Fibroblast of skin of right quadriceps (primary cell): ENCODE results near the gene TCAF1.

ENCODE experiments used
- DNase-seq: peaks from one replicate; pipeline ENCODE4 v3.0.0-alpha.2; 2013

Gene TCAF1, protein sequence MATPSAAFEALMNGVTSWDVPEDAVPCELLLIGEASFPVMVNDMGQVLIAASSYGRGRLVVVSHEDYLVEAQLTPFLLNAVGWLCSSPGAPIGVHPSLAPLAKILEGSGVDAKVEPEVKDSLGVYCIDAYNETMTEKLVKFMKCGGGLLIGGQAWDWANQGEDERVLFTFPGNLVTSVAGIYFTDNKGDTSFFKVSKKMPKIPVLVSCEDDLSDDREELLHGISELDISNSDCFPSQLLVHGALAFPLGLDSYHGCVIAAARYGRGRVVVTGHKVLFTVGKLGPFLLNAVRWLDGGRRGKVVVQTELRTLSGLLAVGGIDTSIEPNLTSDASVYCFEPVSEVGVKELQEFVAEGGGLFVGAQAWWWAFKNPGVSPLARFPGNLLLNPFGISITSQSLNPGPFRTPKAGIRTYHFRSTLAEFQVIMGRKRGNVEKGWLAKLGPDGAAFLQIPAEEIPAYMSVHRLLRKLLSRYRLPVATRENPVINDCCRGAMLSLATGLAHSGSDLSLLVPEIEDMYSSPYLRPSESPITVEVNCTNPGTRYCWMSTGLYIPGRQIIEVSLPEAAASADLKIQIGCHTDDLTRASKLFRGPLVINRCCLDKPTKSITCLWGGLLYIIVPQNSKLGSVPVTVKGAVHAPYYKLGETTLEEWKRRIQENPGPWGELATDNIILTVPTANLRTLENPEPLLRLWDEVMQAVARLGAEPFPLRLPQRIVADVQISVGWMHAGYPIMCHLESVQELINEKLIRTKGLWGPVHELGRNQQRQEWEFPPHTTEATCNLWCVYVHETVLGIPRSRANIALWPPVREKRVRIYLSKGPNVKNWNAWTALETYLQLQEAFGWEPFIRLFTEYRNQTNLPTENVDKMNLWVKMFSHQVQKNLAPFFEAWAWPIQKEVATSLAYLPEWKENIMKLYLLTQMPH

DNA sequence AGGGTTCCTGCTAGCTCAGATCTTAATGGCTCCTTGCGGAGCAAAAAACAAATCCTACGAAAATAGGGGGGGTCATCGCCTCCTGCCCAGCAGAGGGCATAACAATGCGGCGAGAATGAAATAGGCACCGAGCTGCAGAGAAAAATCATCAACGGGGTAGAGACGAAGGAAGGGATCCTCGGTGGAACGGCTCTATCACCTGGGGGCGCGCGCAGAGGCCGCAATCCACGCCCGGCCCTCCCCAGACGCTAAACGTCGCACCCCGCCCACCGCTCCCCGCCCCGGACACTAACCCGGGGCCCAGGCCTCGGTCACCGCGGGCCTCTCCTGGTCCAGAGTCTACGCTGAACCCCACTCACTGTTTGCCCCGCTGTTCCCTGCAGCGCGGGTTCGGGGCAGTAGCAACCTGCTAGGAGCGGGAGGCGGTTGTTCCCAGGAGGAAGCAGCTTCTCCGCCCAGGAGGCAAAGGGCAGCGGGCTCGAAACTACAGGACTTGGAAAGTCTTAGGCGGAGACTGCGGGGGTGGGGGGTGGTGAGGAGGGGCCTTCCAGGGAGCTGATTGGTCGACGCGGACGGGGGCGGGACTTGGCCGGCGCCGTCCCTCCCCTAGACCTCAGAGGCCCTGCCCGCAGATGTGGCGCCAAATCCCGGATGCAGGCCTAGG, at the start of gene TCAF1:
TSS of gene TCAF1 (minus strand) at position 509 of the 664 bp plus-strand sequence. CDS start 25,568 bp downstream, outside the sequence.
- peak; percentile 93 for DNase-seq

DNA sequence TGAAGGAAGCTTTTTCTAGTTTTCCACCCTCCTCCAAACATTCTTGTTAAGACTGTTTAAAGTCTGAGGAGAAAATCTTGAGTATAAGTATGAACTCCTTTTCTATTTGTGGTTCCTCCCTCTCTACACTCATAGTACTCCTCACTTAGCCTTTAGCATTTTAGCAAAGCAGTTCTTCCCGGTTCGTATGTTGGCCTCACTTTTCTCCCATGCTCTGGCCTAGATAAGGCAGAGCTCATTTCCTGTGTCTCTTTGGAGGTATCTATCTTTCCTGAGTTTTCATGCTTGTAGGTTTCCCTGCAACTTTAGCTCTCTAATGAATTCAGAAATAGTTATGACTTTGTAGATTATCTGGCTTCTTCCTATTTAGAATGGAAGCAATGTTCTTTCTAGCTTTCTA, 46.8 kb upstream of the TCAF1 start:
- DNase-seq, result no peak

DNA sequence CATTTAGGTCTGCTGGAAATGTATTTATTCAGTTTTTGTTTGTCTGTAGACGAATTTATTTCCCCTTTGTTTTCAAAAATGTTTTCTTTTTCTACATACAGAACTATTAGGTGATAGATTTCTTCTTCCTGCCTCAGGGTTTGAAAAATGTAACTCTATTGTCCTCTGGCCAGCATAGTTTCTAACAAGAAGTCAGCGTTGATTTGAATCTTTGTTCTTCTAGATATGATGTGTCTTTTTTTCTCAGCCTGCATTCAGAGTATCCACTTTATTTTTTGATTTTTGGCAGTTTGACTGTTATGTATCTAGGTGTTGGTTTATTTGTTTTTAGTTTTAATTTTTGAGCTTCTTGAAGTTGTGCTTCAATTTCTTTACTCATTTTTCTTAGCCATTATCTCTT, 45.1 kb upstream of the TCAF1 start:
- DNase-seq, result no peak

DNA sequence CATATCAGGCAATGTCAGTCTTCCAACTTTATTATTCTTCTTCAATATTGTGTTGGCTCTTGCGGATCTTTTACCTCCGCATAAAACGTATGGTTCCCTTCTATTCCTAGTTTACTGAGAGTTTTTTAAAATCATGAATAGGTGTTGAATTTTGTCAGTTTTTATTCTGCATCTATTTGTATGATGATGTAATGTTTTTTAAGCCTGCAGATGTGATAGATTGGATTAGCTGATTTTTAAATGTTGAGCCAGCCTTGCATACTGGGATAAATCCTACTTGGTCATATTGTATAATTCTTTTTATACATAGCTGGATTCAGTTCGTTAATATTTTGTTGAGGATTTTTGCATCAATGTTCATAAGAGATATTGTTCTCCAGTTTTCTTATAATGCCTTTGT, 43.4 kb upstream of the TCAF1 start:
- no peak for DNase-seq

DNA sequence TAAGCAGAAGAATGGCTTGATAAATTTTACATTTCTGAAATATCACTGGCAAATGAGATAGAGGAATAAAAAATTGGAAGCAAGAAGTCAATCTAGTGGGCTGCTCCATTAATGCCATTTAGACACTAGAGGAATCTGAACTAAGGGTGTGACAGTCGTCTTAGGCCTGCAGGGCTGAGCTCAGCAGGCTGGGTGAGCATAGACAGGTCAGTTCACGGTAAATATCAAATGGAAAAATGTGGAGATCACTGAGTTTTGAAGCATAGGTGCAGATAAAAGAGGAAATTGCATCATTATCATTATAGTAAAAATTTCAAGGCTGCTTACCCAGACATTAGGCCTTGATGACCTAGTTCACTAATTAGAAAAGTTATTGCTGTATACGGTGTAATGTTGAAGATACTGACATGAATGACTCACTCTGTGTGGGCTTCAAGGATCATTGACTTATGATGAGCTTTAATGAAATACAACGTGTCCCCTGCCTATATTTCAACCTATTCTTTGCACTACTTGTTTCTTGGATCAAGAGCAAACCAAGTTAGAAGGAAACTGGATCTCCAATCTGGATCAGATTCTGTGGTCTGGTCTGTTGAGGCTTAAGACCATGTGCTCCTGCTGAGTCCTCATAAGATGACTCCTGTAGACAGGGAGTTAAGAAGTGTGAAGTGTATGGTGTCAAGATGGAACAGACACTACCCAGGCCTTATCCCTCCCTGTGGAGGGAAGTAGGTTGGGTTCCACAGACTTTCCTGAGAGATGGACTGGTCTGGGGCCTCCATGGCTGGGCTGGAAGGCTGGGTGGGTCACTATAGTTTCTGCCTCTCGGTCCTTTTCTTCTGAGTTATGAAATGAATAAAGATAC, 36.6 kb upstream of the TCAF1 start:
- no peak for DNase-seq

DNA sequence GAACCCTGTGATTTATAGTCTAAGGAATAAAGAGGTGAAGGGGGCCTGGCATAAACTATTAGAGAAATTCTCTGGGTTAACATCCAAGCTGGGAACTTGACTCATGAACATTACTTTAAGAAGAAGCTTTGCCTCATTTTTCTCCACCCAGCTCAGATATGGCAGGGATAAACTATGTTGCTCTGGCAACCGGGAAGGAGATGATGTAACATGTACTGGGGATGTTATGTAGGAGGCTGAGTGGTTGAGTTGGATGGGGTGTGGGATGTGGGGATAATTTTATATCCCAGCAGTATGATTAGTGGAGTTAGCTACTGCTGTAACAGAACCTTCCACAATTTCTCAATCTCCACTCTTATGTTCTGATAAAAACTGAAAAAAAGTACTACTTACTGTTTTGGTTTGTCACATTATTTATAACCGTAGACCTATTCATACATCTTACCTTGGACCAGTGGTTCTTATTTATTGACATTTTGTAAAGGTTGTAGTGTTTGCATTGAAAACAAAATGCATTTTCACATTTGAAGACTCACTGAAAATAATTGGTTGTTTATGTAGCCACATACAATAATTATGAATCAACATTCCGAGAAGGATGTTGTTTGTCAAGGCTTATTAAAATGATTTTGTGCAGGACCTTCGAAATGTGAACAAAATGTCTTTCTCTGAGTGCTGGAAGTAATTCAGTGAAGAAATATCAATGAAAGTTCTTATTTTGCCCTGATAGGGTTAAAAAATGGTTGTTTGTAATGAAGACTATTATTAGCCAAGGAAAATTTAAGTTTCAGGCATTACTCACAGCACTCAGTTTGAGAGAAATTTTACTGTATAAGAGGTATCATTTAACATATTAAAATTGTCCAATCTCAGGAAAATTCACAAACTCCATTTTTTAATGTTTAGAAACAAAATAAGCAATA, 34.4 kb upstream of the TCAF1 start:
- peak; percentile 63 for DNase-seq

DNA sequence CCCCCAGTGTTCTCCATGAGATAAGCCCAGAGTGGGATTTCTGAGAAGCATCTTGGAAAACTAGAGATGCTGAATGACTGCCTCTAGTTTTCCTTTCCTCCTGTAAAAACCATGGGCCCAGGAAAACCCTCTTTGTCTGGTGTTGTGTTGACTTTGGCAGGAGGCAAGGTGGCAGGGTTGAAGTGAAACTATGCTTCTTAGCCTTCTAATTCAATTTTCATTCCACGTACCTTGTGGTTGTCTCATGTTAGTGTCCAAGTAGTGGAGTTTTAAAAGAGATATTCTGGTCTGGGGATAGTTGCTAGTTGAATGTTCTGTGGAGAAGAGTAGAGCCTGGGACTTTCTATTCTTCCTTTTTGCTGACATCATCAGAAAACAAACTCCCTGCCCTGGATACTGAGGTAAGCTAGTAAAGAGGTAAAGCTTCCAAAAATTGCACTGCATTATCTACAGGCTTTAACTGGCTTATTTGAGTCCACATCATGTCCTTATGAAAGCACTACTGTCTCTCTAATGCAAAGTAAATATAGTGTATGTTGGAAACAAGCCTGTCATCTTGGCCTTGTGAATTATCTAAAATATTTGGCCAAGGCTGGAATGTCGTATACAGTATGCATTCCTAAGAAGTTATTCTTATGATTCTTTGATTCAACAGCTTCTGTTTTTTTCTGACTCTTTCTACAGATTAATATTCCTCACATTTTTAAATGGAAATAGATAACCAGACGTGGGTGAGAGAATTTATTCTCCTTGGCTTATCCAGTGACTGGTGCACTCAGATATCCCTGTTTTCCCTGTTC, 32.8 kb upstream of the TCAF1 start, which contains the start of gene OR2F2:
TSS of gene OR2F2 (plus strand) at position 708 of the 800 bp plus-strand sequence. CDS start at position 708, 0 bp downstream.
- peak; percentile 53 for DNase-seq

DNA sequence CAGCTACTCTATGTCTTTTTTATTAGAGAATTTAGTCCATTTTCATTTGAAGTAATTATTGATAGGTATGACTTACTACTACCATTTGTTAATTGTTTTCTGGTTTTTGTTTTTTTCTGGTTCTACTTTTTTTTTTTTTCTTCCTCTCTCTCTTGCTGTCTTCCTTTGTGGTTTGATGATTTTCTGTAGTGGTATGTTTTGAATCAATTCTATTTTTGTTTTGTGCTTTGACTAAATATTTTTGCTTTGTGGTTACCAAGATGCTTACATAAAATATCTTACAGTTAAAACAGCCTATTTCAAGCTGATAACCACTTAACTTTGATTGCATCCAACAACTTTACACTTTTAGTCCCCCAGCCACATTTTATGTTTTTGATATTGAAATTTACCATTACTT, 29.8 kb upstream of the TCAF1 start:
- no peak for DNase-seq

DNA sequence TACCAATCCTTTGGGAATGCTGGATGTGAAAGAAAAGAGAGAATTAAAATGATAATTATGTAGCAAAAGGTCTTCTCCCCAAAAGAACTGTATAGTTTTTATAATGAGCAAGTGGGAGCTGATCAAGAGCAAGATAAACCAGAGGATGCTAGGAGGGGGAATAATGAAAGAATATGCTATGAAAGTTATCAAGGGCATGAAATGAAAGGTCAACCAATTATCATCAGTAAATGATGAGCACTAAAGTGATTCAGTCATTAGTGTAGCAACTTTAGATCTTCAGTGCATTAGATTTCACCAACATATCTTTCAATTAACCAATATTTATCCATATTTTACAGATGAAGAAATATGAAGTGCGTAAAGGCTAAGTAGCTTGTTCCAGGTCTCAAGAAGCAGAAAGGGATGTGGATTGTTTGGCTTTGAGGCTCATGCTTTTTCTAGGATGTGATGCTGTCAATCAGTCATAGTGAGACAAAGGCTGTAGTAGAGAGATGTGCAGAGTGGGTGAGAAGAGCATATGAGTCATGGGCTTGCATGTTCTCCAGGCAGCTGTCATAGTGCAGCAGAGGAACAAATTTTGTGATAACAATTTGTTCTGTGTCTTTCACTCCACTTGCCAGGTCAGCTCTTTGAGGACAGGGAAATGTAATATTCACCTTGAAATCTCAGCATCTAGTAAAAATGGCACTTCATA, 27.4 kb upstream of the TCAF1 start:
- no peak for DNase-seq

DNA sequence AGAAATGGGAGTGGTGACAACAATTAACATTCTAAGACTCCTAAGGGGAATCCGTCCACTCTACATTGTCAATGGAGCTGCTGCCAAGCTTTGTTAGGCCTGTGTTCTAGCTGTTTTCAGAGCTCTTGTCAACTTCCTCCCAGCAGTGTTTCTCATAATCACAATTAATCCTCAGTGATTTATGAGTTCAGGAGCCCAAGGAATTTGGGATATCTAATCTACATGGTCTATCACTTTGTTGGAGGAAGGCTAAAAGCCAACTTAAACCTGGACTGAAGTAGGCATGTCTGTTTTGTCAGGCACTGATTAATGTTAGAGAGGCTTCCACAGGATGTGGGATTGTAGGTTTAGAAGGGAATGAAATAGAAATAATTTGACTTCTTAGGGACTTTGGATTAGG, 22.9 kb upstream of the TCAF1 start:
- DNase-seq, result no peak

DNA sequence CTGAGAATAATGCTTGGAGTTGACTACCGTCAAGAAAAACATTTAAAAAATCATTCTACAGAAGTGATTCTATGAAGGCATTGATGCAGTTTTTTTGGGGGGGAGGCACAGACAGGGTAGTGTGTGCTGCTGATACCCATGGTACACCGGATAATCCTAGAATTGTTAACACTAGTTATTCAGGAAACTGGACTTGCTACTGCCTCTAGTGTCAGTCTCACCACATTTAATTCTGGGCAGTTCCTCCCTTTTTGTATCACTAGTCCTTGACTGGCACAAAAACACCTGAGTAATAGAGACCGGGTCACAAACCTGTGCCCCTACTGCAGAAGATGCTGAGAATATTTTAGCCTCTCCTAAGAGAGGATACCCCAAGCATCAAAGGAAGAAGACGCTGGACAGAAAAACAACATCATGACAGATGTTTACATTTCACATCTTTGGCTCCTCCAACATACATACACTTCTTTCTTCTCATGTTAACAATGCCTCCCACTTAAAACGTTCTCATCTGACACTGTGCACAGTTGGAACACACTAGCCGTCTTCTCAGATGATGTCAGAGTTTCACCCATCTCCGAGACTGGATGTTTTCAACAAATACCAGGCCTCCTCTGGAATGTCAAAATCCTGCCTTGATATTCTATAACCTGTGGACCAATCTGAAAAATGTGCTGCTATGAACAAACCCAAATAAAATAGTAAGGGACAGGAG, 13.1 kb upstream of the TCAF1 start:
- no peak for DNase-seq

DNA sequence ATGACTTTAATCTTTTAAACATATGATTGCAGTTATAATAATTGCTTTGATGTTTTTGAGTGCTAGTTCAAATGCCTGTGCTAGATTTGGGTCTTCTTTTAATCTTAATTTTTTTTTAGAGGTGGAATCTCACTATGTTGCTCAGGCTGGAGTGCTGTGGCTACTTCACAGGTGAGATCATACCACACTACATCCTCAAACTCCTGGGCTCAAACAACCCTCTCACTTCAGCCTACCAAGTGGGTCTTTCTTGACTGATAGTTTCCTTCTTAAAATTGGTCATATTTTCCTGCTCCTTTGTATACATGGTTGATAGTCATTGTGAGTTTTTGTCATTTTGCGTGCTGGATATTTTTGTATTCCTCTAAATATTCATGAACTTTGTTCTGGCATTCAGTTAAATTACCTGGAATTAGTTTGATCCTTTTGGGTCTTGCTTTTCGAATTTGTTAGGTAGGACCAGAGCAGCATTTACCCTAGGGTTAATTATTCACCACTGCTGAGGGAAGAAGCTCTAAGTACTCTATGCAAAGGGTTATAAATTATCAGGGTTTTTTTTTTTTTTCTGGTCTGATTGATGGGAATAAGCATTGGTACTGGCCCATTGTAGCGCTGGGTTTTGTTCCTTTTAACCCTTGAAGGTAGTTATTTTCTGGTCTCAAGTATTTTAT, 12.1 kb upstream of the TCAF1 start:
- no peak for DNase-seq

DNA sequence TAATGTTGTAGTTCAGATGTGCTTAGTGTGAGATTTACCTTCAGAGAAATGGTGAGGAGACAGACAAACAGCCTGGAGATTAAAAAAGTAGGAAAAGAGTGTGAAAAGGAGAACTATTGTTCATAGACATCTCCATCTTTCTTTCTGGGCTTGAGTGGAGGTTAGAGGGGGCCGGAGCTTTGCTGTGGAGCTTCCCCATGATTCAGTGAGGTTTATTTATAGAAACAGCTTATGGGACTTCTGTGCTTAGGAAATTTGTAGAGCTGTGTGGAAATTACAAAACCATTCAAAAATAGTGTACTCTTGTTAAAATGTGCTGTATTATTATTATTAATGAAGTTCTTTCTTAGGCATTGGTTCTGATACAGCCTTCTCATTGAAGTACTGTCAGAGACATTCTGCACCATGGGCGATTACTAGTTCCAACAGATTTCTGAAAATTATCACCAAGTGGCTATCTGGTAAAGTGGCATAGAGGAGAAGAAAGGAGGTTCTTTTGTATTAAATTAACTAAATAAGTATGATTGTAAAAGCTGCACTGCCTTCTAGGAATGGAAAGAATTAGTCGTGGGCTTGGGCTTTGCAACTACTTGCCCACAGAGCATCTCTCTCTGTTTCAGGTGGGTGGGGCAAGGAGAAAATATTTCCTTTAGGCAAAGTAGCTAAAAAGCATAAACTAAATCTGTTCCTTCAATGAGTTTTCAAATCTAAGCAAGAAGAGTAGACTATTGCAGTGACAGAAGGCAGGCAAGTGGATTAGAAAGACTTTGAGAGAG, 8.7 kb upstream of the TCAF1 start:
- DNase-seq, result no peak

DNA sequence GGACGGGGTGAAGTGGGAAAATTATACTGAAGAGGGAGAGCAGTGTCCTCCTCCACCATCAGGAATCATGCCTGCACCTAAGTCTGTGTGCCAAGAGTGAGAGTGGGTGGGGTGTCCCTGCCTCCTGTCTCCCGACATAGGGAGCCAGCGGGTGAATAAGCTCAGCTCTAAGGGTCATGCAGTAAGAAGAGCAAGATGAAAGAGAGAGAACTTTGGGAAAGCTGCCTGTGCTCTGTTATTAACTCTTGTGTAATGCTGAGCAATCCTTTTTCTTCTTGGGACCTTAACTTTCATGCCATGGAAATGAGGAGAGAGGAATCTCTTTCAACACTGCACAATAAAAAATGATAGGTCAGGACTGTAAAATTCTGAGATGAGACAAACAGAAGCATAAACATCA, 7.9 kb upstream of the TCAF1 start:
- peak; percentile 11 for DNase-seq

DNA sequence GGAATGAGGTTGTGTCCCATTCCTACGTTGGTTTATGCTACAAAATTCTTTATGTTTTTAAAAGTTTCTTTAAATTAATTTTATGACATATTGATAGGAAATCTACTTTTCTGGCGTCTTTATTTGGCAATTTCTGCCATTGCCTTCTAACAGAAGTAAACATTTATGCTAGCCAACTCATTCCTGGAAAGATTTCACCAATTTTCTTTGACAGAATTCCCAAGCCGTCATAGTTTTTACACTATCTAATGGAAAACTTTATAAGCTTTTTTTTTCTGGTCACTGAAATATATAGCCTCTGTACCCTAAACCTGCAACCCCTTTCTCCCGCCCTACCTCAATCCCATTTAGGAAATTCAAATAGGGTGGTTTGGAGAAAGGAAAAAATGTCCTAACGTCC, 6.1 kb upstream of the TCAF1 start:
- no peak for DNase-seq

DNA sequence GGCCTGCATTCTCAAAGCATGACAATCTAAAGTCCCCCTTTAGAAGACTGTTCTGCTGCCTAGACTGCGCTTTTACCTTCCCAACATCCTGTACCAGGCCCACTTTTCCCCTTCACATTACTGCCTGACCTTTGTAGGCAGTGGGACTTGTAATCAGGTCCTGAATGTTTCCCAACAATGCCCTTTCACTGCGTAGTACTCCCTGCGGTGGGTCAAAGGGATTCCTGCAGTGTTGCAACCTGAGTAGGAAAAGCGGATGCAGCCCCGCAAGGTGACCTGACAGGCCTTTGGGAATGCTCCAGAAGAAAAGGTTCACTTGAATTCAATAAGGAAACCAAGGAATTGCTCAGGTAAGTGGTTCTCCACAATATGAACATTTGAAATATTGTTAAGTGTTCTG, 4.9 kb upstream of the TCAF1 start:
- DNase-seq, result no peak

DNA sequence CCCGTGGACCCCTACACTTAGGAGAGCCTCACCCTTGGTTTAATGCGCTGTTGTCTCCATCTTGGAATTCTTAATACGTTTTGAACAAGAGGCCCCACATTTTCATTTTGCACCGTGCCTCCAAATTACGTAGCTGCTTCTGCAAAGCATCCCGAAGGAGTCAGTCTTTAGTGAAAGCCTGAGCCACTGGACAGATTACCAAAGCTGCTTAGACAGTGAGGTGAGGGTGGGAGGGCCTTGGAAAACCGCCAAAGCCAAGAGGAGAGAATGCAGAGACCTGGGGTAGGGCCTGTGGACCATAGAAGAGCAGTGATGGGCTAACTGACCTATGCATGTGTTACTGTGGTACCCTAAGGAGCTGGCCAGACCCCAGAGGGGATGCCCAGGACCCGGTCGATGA, 4.2 kb upstream of the TCAF1 start:
- no peak for DNase-seq

DNA sequence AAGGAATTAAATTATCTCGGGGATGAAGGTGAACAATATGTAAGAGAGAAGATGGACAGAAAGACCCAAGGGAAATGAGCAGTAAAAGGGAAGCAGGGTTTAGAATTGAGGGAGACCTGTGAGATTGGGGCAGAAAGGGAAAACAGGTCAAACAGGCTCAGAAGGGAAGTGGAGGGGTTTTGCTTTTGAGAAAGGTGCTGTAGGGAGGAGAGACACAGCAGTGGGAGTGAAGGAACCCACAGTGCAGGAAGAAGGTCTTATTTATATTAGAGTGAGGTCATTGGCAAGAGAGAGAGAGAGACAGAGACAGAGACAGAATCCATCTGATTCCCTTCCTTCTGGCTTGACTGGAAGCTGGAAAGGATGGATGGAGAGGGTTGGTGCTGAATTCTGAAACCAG, 3.5 kb upstream of the TCAF1 start:
- no peak for DNase-seq
